GM23248 (cell line): Measurements from ENCODE around the gene C9.

Experiments
- EZH2 ChIP-seq: fragments of 200-600 bp; sonication (generic); IDR thresholded peaks from 2 replicates; pipeline ENCODE4 v1.6.1; 2018; ENCODE audit warnings: antibody characterized with exemption, mild to moderate bottlenecking; ENCODE audit not compliant: insufficient read depth, poor library complexity, severe bottlenecking
- EZH2phosphoT487 ChIP-seq: fragments of 200-600 bp; sonication (generic); IDR thresholded peaks from 2 replicates; pipeline ENCODE4 v1.6.1; 2018; ENCODE audit warnings: antibody characterized with exemption, moderate library complexity, mild to moderate bottlenecking, low read depth; ENCODE audit not compliant: insufficient read depth

DNA sequence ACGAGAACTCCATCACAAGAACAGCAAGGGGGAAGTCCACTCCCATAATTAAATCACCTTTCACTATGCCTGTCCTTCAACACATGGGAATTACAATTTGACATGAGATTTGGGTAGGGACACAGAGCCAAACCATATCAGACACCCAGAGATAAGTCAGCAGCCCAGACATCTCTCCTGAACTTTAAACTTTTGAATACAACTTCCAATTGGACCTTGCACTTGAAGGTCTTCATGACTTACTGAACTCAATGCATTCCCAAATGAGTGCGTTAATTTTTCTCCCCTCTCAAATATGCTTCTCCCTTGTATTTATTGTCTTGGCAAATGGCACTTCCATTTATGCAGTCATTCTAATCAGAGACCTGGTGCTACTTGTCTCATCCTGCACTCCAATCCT is 12.1 kb downstream of the C9 start:
- no peak for TF ChIP-seq EZH2phosphoT487
- no peak for TF ChIP-seq EZH2
